HK-2 (cell line): ENCODE measurements around the gene ODC1.
"Not testable (repeated sequence)": the region's sequence is repeated elsewhere in the genome, so short reads cannot be mapped to it uniquely, and the experiment has no call there.

Experiments
- DNase-seq: peaks from one replicate; pipeline ENCODE4 v3.0.0-alpha.2; 2018; ENCODE audit not compliant: unreplicated experiment

The ODC1 gene

GRCh38 chr2:10478298-10478625 is 30.1 kb upstream of the ODC1 start:
- no peak for DNase-seq

- DNase-seq = no peak
Observed at GRCh38 chr2:10477443-10478297, 29.5 kb upstream of the ODC1 start.

DNA sequence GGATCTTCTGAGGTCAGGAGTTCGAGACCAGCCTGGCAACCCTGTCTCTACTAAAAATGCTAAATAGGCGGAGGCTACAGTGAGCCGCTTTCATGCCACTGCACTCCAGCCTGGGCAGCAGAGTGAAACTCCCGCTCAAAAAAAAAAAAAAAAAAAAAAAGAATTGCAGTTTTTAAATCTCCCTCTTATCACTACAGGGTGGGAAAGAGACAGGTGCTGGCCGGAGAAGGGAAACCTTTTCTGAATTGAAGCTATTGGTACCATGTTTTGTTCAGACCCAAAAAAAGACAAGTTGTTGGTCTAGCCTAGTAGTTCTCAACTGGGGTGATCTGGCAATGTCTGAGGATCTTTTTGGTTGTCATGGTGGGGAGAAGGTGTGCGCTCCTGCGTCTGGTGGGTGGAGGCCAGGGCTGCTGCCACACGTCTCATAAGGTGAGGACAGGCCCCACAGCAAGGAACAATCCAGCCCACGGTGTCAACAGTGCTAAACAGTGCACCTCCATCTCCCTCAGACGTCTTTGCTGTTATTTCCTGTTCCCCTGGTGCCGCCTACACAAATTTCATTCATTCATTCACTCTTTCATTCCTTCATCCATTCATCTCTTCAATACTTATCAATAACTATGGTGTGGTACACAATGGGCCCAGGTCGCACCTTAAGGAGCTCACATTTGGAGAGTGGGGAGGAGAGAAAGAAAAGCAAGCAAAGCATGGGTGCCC is 28.8 kb upstream of the ODC1 start:
- no peak for DNase-seq

DNA sequence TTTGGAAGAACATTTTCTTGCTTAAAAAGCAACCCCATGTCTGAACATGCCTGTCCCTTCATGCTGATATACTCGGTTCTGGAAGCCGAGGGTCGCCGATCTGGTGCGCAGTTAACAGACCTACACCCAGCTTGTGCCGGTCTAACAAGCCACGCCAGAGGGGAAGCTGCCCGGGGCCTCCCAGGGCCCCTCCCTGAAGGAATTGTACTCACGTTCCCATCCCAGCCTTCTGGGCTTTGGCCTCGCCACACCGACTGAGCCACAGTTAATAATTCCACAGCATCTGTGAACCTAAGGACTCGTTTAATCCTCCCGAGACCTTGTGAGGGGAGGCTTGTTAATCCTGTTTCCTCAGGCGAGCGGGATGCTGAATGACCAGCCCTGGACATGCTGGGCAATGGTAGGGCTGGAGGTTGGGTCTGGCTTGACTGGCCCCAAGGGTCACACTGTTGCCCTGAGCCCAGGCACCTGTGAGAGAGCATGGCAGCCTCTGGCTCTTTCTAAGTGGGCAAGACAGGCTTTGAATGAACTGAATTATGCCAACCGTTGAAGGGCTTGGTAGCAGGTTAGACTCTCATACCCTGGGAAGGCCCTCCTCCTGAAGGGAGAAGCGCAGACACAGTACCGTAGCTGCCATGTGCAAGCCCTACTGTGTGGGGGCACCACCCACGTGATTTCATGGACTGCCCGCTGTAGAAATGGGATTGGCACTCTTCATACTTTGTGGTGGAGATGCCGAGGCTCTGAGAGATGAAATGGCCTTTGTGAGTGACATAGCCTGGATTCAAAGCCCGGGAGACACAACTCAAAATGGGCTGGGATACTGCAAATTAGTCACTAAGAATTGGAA is 27.9 kb upstream of the ODC1 start:
- DNase-seq = no peak

GRCh38 chr2:10475221-10475722 is 27.1 kb upstream of the ODC1 start:
- no peak for DNase-seq

DNA sequence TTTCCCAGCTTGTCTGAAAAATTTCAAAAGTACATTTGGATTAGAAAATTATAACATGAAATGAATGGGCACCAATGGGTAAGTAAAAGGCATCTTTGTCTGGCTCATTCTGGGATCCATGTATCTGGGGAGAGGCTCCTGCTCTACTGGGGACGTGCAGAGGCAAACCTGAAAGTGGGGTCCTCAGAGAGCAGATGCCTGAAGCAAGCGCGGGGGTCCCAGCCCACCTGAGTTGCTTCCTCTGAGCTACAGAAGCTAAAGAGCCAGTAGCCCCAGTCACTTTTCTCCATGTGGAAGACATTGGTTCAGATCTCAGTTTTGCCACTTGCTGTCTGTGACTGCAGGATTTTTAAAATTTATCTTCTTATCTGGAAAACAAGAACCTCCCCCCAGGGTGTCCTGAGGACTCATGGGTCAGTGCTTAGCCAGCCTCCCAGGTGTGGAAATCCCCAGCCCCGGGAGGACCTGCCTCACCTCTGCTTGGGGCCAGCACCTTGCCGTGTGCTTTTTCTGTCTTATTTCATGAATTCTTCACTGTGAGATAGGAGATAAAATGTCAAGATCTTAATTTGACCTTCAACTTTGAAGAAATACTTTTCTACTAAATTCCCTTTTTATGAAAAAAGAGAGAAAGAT is 25.1 kb upstream of the ODC1 start:
- DNase-seq = no peak

GRCh38 chr2:10471955-10472354 is 23.8 kb upstream of the ODC1 start:
- no peak for DNase-seq

DNA sequence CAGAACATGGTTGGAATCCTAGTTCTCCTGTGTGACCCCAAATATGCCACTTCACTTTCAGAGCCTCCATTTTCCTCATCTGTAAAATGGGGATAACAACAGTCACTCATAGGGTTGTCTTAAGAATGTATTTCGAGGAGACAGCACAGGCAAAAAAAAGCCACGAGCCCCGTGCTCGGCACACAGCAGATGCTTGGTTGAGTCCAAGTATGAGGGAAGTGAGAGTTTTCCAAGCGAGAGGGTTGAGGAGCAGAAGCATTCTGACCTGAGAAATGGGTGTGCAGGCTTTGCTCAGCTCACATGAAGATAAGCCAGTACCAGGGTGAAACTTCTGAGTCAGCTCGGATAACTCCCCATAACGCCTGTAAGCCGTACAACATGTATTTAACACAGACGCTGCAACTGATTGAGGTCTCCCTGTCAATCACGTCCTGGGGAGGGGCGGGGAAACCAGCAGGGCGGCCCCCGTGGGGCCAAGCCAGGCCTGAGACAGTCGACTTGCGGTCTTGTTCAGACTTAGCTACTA is 23.0 kb upstream of the ODC1 start:
- DNase-seq = no peak

DNA sequence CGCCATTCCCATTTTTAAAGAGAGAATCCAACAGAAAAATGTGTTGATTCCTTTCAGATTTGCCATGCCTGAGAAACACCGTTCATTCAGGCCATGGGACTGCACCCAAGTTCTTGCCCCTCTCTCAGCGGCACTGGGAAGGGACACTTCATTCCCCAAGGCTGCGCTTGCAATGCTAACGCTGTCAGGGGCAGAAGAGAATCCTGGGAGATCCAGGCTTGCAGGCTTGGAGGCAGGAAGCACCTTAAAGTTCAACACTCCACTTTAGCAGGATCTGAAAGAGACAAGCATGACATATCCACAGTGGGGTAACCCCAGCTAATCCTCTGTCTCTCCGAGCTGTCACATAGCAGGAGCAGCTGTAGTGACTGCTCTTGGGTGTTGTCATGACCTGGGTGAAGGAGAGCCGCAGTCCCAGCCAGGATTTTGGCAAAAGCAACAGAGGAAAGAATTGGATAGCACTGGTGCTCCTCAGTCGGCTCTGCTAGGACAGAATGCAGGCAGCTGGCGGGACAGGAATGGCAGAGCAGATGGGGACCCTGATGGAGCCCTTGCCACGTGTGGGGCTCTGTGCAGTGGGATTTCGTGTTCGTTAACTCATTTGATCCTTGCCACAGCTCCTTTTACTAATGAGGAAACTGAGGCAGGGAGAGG is 22.0 kb upstream of the ODC1 start:
- no peak for DNase-seq

DNA sequence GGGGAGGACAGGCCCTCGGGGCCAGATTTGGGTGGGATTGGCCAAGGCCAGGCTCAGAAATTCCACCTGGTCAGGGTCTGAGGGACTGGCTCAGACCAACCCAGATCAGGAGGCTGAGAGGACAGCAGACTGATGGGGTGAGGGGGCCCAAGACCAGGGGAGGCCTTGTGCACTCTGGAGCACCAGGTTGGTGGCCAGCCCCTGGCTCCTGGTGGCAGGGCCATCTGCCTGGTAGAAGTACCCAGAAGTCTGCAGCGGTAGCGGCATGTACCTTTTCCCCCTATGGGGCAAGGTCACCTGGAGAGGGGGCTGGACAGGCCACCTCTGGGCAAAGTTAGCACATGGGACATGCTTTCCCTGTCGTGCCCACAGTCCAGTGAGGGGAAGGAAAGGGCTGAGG is 21.2 kb upstream of the ODC1 start:
- no peak for DNase-seq

GRCh38 chr2:10467401-10467800 is 19.3 kb upstream of the ODC1 start:
- DNase-seq = no peak

DNA sequence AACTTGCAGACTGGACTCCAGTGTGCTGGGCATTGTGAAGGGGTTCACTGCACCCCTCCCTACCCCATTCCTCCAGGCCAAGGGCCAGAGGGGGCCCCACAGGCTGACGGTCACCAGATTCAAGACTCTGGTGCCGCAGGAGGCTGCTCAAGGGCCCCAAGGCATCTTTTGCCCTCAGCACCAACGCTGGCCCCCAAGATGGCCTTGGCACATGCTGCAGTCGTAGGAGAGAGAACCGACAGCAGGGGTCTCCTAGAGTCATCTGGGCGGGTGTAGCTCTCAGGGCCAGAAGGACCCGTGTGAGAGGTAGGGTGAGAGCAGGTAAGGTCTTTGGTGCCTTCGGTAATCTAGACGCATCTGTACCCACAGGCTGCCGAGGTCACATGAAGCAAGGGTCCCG is 18.7 kb upstream of the ODC1 start:
- DNase-seq = no peak

DNA sequence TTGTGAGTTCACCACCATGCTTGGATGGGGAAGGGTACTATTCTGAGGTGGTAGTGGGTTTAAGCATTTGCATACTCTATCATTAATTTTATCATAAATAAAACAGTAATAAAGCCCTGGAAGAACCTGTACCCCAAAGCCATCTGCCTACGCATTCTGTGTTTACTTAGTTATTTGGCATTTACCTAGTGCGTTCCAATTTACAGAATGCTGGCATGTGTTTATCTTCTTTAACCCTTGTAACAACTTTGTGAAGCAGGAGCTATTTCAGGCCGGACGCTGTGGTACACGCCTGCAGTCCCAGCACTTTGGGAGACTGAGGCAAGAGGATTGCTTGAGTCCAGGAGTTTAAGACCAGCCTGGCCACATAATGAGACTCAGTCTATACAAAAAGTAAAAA is 17.8 kb upstream of the ODC1 start:
- no peak for DNase-seq

DNA sequence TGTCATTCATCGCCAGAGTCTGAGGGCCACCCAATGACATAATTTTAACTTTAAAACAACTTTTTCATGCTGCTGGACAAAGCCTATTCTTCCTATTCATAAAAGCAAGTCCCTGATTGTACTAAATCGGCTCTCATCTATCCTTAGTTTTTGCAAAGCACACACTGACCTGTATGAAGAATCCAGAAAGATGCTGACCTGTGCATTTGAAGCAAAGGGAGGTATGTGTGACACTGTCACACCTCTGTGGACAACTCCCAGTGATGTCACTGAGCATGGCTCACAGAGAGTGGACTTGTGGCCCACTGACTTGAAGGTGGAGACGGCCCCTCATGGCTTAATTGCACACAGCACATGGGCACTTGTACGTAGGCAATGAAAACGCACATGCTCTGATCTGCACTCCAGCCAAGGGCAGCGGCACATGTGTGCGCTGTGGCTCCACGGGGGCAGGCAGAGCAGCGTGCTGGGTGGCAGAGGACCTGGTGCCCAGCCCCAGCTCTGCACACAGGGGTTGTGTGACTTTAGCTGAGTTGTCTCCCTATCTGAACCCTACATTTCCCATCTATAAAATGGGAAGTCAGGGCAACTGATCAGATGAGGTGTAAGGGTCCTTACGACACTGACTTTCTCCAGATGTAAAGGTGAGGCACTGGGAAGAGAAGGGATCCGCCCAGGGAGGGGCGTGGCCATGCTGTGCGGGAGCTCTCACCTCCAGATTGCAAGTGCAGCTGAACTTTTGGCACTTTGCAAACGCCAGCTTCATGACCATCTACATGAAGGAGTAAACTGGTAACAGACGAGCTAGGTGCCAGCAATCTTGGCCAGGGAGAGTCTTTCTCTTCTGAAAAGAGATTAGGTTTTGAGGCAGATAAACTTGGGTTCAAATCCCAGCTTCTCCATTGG is 14.3 kb upstream of the ODC1 start:
- no peak for DNase-seq

DNA sequence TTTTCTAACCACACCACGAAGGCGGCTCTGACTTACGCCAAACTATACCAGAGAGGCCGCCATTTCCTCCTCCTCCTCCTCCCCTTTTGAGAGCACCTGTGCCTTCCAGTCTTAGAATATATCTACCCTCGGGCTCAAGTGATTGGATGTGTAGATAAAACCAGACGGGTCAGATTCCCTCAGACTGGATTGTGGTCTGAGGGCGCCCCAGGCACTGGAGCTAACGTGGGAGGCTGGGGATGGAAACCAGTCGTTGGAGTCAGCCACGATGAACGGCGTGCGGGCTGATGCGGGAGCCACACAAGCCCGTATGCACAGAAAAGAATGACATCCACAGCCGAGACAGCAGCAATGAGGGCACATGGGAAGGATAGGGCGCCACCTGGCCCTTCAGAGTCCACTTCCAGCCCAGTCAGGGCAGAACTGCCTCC is 12.3 kb upstream of the ODC1 start:
- no peak for DNase-seq

DNA sequence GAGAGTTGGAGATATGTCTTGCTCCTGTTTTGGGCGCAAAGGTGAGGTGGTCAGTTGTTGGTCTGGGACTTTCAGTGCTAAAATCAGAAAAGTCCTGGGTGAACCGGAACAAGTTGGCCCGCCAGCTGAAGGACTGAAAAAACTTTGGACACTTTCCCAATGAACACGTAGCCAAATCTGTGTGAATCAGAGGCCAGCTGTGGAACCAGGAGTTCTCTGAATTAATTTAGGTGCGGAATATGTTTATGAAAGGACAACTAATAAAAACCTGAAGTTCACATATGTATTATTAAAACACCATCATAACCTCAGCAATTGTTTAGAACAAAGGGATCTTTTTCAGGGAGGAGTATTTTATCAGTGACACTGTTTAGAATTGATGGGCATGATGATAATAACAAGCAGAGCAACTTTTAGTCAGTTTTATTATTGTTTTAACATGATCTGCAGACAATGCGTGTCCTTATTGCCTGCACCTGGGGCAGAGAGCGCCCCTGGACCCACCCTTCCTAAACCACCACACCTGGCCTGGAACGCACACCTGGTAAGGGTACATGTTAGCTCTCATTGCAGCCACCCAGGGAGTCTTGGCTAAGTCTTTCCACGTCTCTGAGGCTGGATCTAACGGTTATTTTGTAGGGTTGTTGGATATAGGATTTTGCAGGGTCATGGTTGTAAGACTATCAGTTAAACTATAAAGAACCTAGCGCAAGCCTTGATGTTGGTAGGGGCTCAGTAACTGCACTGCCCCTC is 9.9 kb upstream of the ODC1 start:
- DNase-seq = no peak

GRCh38 chr2:10457195-10457594 is 9.1 kb upstream of the ODC1 start:
- not testable (repeated sequence) for DNase-seq

DNA sequence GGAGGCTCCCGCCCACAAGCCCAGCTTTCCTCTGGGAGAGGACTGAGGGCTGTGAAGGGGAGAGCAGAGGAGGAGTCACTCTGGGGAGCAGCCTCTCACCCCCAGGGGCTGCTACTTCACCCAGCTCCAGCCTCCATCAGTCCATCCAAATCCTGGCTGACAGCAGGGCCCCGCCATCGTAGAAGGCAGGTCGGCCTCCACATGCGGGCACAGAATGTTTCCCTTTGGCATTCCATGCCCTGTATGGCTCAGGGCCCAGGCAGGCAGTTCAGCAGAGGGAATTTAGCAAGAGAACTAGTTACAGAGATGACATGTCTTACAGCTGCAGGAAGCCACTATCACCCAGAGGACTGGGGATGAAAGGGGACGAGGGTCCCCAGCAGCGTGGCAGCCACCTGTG is 6.4 kb upstream of the ODC1 start:
- no peak for DNase-seq

- no peak for DNase-seq
Observed at GRCh38 chr2:10453905-10454298, 5.8 kb upstream of the ODC1 start.
